Islet precursor cell (in vitro differentiated cells): Measurements from ENCODE around the gene DUSP21.
"Not testable (repeated sequence)": the region's sequence is repeated elsewhere in the genome, so short reads cannot be mapped to it uniquely, and the experiment has no call there.

Experiments used
- DNase-seq: peaks from one replicate; pipeline ENCODE4 v3.0.0-alpha.2; 2018

Gene DUSP21

DNA sequence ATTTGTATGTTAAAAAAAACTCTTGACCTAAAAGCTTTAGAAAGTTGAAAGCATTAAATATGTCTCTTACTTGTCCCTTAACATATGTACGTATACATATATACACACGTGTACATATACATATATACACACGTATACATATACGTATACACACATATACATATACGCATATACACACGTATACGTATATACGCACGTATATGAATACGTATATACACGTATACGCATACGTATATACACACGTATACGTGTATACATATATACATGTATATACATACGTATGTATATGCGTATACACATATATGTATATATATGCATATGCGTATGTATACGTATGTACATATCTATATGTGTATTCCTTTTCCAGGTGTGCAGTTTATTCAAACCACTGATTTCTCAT lies 32.9 kb downstream of the DUSP21 start:
- DNase-seq = no peak

DNA sequence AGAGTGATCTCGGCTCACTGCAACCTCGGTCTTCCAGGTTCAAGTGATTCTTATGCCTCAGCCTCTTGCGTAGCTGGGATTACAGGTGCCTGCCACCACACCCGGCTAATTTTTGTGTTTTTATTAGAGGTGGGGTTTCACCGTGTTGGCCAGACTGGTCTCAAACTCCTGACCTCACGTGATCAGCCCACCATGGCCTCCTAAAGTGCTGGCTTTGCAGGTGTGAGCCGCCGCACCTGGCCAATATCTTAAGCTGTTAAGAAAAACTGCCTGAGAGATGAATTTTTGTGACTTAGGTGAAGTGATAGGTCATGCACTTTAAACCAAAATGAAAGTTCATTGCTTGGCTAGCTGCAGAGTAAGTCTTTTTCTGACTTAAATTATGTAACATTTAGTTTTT lies 35.0 kb downstream of the DUSP21 start:
- DNase-seq = no peak

DNA sequence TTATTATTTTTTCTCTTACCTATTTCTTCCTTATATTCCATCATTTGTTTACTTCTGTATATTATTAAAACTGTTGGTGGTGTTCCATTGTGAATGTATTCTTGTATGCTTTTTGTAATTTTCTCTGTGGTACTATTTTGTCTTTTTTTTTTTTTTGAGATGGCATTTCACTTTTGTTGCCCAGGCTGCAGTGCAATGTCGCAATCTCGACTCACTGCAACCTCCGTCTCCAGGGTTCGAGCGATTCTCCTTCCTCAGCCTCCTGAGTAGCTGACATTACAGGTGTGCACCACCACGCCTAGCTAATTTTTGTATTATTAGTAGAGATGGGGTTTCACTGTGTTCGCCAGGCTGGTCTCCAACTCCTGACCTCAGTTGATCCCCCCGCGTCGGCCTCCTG lies 37.7 kb downstream of the DUSP21 start:
- no peak for DNase-seq

DNA sequence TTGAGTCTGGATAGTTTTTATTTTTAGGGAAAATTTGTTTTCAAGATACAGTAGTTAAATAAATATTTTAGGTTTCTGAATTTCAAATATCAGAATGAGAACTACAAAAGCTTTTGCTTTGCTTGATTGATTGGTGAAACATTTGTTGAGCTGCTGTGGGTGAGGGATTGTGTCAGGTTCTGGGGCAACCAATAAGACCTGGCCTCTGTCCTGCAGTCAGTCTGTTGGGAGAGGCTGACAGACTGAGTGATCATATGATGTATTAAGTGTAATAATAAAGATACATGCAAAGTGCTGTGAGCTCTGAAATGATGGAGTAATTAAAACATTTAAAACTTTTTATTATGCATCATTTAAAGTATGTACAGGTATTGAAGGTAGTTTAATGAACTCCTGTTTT lies 38.8 kb downstream of the DUSP21 start:
- DNase-seq = no peak

DNA sequence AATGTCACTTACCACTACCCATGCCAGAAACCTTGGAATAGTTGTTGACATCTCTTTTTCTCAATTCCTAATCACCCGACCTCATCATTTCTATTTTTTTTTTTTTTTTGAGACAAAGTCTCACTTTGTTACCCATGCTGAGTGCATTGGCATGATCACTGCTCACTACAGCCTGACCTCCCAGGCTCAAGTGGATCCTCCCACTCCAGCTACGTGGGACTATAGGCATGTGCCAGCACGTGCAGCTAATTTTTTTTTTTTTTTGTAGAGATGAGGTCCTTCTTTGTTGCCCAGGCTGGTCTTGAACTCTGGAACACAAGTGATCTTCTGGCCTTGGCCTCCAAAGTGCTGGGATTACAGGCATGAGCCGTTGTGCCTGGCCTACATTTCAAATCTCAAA lies 41.1 kb downstream of the DUSP21 start:
- DNase-seq = no peak

DNA sequence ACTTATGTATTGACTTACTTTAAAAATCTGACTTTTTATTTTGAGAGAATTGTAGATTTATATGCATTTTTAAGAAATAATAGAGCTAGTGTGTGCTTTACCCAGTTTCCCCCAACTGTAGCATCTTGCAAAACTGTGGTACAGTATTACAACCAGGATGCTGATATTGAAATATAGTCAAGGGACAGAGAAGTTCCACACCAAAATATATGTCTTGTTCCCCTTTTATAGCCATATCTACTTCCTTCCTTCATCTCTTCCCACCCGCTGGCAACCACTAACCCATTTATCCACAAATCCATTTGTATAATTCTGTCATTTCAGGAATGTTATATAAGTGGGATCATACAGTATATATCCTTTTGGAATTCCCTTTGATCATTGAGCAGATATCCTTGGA lies 46.0 kb downstream of the DUSP21 start:
- no peak for DNase-seq

DNA sequence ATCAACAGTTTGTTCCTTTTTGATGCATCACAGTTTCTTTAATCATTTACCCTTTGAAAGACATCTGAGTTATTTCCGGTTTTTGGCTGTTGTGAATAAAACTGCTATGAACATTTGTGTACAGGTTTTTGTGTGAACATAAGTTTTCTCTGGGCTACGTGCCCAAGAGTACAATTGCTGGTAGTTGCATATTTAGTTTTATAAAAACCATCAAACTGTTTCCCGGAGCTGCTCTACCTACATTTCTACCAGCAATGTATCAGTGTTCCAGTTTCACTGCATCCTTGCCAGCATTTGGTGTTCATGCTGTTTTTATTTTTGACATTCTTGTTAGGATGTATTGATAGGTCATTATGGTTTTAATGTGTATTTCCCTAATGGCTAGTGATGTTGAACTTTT lies 46.4 kb downstream of the DUSP21 start:
- no peak for DNase-seq

DNA sequence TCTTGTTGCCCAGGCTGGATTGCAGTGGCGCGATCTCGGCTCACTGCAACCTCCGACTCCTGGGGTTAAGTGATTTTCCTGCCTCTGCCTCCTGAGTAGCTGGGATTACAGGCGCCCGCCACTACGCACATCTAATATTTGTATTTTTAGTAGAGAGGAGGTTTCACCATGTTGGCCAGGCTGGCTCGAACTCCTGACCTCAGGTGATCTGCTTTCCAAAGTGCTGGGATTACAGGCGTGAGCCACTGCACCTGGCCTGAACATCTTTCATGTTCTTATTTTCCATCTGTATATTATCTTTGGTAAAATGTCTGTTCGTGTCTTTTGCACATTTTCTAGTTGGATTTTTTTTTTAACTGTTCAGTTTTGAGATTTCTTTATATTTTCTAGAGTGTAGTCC lies 46.9 kb downstream of the DUSP21 start:
- DNase-seq = not testable (repeated sequence)

DNA sequence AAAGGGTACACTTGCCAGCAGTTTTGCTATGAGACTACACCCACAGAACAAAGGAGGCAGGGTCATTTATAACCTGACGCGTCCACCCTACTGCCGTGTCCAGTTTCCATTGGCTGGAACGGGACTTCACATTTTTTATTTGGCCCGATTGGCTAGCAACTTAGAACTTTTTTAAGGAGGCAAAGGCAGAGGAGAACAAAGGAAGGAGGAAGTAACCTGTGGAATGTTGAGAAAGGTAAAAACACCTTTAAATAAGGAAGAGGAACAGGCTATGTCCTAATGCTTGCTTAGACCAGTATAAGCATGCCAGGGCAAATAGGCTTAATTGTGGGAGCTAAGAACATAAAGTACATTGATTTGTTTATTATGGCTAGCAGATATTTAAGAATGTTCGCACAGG lies 47.8 kb downstream of the DUSP21 start:
- DNase-seq = no peak
